HG02884 (cell line): Measurements from ENCODE around the gene ETV6.

Experiments
- ATAC-seq: cut with Tn5 transposase; IDR thresholded peaks from one replicate; pipeline ENCODE4 v1.9.1; 2021; ENCODE audit warnings: mild to moderate bottlenecking, moderate library complexity; ENCODE audit not compliant: unreplicated experiment

Gene ETV6

GRCh38 chr12:11839091-11839641 lies 189.7 kb downstream of the ETV6 start:
- ATAC-seq, result no peak

- ATAC-seq, result no peak
Observed at GRCh38 chr12:11840366-11840765, 190.9 kb downstream of the ETV6 start.

- ATAC-seq, result no peak
Observed at GRCh38 chr12:11846488-11846887, 197.0 kb downstream of the ETV6 start.

- no peak for ATAC-seq
Observed at GRCh38 chr12:11847539-11847938, 198.1 kb downstream of the ETV6 start.

- no peak for ATAC-seq
Observed at GRCh38 chr12:11849757-11850504, 200.5 kb downstream of the ETV6 start.

GRCh38 chr12:11853126-11853525 lies 203.7 kb downstream of the ETV6 start:
- no peak for ATAC-seq

GRCh38 chr12:11854011-11854499 lies 204.6 kb downstream of the ETV6 start:
- ATAC-seq, result no peak

DNA sequence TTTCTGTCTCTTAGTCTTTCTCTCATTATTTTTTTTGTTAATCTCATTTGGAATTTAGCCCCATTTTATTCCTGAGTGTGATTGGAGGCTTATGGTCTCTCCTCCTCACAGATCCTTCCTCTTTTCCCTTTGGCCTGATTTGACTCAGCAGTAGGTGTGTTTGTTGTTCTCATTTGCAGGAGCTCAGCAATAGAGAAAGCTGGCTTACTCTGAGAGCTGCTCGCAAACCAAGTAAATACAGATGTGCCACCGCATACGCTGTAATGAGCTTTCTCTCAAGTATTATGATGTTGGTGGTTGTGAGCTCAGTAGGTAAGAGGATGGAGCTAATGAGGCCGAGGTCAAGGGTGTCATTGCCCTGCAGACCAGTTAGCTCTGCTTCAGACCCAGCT lies 206.5 kb downstream of the ETV6 start:
- peak; percentile 75 for ATAC-seq

- ATAC-seq, result no peak
Observed at GRCh38 chr12:11856971-11857370, 207.5 kb downstream of the ETV6 start.

DNA sequence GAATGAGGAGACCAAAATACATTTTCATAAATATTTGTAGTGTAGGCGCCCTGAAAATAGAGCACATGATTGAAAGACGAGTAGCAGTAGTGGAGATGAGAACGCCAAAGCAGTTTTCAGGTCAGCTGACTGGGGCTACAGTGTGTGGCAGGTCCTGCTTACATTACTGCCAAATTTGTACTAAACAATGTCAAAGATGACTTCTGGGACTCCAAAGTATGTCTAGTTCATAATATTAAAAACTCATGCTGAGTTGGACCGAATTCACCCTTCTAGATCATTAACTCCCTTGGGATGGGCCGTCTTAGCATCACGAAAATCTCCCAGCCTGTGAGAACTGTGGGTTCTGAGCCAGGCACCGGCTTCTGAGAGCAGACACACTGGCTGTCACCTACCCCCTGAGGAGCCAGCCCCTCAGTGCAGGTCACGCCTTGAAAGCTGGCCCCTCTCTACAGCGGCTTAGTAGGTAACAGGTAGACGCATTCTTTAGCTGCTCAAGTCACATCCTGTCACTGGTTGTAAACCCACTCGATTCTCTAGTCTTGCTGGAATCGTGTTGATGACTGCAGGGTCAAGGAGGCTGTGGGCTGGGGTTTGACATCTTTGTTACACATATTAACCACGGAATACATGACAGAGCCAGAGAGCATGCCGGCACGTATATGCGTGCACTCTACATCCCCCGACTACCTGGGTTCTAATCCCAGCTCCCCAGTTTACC lies 210.4 kb downstream of the ETV6 start:
- ATAC-seq, result no peak

- ATAC-seq, result no peak
Observed at GRCh38 chr12:11861155-11861863, 211.8 kb downstream of the ETV6 start.

GRCh38 chr12:11861864-11862600 lies 212.6 kb downstream of the ETV6 start:
- no peak for ATAC-seq

DNA sequence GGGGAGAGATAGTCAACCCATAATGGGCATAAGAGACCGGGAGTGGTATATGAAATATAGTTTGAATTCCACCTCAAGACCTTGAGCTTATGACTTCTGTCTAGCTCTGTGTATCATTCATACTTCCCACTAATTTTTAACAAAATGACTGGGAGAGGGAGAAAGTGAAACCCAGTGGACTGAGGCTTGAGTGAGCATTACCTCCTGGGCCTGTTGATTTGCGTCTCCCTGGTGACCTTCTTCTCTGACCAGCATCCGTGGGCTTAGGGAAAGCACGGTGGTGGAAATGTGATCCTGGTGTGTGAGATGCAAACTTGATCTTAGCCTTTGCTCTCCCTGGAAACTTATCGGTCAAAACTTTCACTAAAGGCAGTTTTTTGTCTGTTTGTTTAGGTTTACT lies 213.3 kb downstream of the ETV6 start:
- no peak for ATAC-seq

- ATAC-seq, result no peak
Observed at GRCh38 chr12:11863478-11863906, 214.0 kb downstream of the ETV6 start.

DNA sequence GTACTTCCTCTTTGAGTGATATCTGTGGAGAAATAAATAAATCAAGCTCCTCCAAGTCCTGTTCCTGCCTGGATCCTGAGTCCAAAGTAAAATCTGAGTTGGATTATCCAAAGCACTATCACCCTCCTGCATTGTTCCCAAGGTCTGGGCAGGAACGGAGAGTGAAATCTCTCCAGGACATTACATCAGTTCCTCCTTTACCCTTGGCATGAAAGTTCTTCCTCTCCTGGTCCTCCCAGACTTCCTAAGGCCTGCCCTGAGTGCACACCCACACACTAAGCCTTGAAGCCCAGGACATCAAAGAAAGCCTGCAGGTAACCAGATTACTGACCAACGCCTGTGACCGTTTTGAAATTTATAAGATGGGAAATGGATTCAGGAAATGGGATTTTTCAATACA lies 214.5 kb downstream of the ETV6 start:
- no peak for ATAC-seq

- ATAC-seq, result no peak
Observed at GRCh38 chr12:11865824-11866223, 216.3 kb downstream of the ETV6 start.

DNA sequence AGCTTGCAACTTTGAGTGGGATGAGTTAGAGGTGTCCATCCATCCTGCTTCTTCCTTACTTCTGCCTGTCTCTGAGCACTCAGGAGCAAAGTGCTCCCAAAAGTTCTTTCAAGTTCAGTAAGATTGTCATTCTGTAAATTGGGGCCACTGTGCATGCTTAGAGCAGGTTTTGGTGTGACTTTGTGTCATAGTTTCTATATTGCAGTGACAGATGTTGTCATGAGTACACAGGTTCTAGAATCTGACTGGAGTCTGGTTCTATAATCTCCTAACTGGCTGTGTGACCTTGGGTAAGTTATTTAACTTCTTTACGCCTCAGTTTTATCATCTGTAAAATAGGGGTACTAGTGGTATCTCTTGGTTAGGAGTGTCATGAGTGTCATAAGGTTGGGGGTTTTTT lies 218.6 kb downstream of the ETV6 start:
- ATAC-seq, result no peak

DNA sequence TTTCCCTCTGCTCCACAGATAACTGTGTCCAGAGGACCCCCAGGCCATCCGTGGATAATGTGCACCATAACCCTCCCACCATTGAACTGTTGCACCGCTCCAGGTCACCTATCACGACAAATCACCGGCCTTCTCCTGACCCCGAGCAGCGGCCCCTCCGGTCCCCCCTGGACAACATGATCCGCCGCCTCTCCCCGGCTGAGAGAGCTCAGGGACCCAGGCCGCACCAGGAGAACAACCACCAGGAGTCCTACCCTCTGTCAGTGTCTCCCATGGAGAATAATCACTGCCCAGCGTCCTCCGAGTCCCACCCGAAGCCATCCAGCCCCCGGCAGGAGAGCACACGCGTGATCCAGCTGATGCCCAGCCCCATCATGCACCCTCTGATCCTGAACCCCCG lies 219.9 kb downstream of the ETV6 start:
- no peak for ATAC-seq

DNA sequence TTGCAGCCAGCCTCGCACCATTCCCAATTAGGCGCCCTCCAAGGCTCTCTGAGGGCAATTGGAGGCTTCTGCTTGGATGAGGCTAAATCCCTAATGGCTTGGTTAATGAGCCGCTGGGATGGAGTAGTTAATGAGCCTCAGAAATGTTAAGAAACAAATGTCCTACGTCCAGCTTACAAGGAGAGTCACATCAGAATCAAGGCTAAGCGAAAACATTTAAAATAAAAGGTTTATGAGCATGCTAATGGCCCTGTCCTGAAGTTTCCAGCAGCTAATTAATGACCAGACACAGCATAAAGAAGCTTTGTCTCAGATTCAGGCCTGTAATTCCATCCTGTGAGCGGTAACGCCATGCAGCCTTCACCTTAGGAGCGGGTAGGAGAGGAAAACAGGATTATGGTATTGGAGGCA lies 220.6 kb downstream of the ETV6 start:
- no peak for ATAC-seq

- ATAC-seq, result no peak
Observed at GRCh38 chr12:11872055-11872454, 222.6 kb downstream of the ETV6 start.
